GM12878 (cell line): ENCODE results near the gene HTR6.

Experiments used
- CHD1 ChIP-seq: IDR thresholded peaks from 2 replicates; pipeline ENCODE4 v1.6.1; 2012; ENCODE audit warnings: low read depth, low read length, improper control_type of control experiment
- CTCF ChIP-seq, 3 experiments: IDR thresholded peaks in 2 of 3; conservative IDR thresholded peaks in 1 of 3; 2 replicates each; pipeline ENCODE4 v1.5.1; 2011; ENCODE audit warnings: low read depth in 3 of 3, low read length in 3 of 3, mild to moderate bottlenecking in 3 of 3, control low read depth in 2 of 3, moderate library complexity in 2 of 3, inconsistent platforms in 1 of 3, mixed read lengths in 1 of 3; ENCODE audit not compliant: control insufficient read depth in 2 of 3, insufficient read depth in 1 of 3; ENCODE audit errors: extremely low read depth in 1 of 3
- SMAD5 ChIP-seq: IDR thresholded peaks from 2 replicates; pipeline ENCODE4 v1.6.1; 2016; ENCODE audit warnings: antibody characterized with exemption, low read depth

GRCh38 chr1:19684677-19685076 is 20.0 kb downstream of the HTR6 start:
- TF ChIP-seq CTCF (IDR thresholded peaks at IDR 0.05 in 2 of 3, conservative IDR thresholded peaks at IDR 0.05 in 1 of 3; ENCODE audit: control insufficient read depth in 2 of 3, extremely low read depth in 1 of 3, insufficient read depth in 1 of 3, low read depth in 3 of 3, low read length in 3 of 3), result no peak
- no peak for TF ChIP-seq CHD1
- no peak for TF ChIP-seq SMAD5
